Measurements from ENCODE around the gene DPP6.

DPP6 gene

GRCh38 chr7:154345093-154345492 lies 292.9 kb downstream of the DPP6 start:
- no peak for DNase-seq

- no peak for DNase-seq
These were observed 295.6 kb downstream of the DPP6 start for GRCh38 chr7:154347700-154348266.

- no peak for DNase-seq
These were observed 298.7 kb downstream of the DPP6 start for GRCh38 chr7:154350892-154351291.

GRCh38 chr7:154353355-154353767 lies 301.2 kb downstream of the DPP6 start:
- no peak for DNase-seq

GRCh38 chr7:154364170-154364569 lies 312.0 kb downstream of the DPP6 start:
- DNase-seq: no peak

GRCh38 chr7:154371424-154371823 lies 319.2 kb downstream of the DPP6 start:
- no peak for DNase-seq

- no peak for DNase-seq
These were observed 319.9 kb downstream of the DPP6 start for GRCh38 chr7:154372011-154372601.

GRCh38 chr7:154373956-154374355 lies 321.8 kb downstream of the DPP6 start:
- no peak for DNase-seq

GRCh38 chr7:154375956-154376355 lies 323.8 kb downstream of the DPP6 start:
- DNase-seq: no peak

GRCh38 chr7:154380771-154381170 lies 328.6 kb downstream of the DPP6 start:
- DNase-seq: no peak

GRCh38 chr7:154383045-154383444 lies 330.8 kb downstream of the DPP6 start:
- no peak for DNase-seq

- no peak for DNase-seq
These were observed 333.0 kb downstream of the DPP6 start for GRCh38 chr7:154385214-154385613.

- no peak for DNase-seq
These were observed 335.1 kb downstream of the DPP6 start for GRCh38 chr7:154387252-154387651.

- DNase-seq: no peak
These were observed 336.2 kb downstream of the DPP6 start for GRCh38 chr7:154388412-154388811.

GRCh38 chr7:154388999-154389398 lies 336.8 kb downstream of the DPP6 start:
- no peak for DNase-seq

- no peak for DNase-seq
These were observed 338.8 kb downstream of the DPP6 start for GRCh38 chr7:154390961-154391360.

- DNase-seq: no peak
These were observed 342.6 kb downstream of the DPP6 start for GRCh38 chr7:154394804-154395203.

GRCh38 chr7:154406312-154406711 lies 354.1 kb downstream of the DPP6 start:
- DNase-seq: no peak

GRCh38 chr7:154409703-154410311 lies 357.6 kb downstream of the DPP6 start:
- peak; percentile 25 for DNase-seq

- DNase-seq: no peak
These were observed 359.9 kb downstream of the DPP6 start for GRCh38 chr7:154412105-154412504.

GRCh38 chr7:154415709-154416399 lies 363.7 kb downstream of the DPP6 start:
- DNase-seq: no peak

- no peak for DNase-seq
These were observed 364.5 kb downstream of the DPP6 start for GRCh38 chr7:154416714-154417113.

GRCh38 chr7:154419344-154419743 lies 367.1 kb downstream of the DPP6 start:
- no peak for DNase-seq

GRCh38 chr7:154423231-154423630 lies 371.0 kb downstream of the DPP6 start:
- no peak for DNase-seq
